Measurements from ENCODE around the gene ADGRG6.
"Not testable (repeated sequence)": the region's sequence is repeated elsewhere in the genome, so short reads cannot be mapped to it uniquely, and the experiment has no call there.

ADGRG6 gene

GRCh38 chr6:142301651-142302391, at the start of gene ADGRG6:
TSS of gene ADGRG6 (plus strand) at chr6:142302007. CDS start at chr6:142302330, 323 bp downstream.
- peak; percentile 56 for DNase-seq (ENCODE audit: low spot score)

GRCh38 chr6:142254513-142254912, 47.3 kb upstream of the ADGRG6 start:
- no peak for DNase-seq (ENCODE audit: low spot score)

GRCh38 chr6:142255785-142256184, 46.0 kb upstream of the ADGRG6 start:
- DNase-seq (ENCODE audit: low spot score), result no peak

- DNase-seq (ENCODE audit: low spot score), result no peak
These were observed 43.5 kb upstream of the ADGRG6 start for GRCh38 chr6:142258305-142258704.

GRCh38 chr6:142258757-142259156, 43.0 kb upstream of the ADGRG6 start:
- DNase-seq (ENCODE audit: low spot score), result no peak

GRCh38 chr6:142260748-142261147, 41.1 kb upstream of the ADGRG6 start:
- no peak for DNase-seq (ENCODE audit: low spot score)

- no peak for DNase-seq (ENCODE audit: low spot score)
These were observed 39.6 kb upstream of the ADGRG6 start for GRCh38 chr6:142262231-142262630.

GRCh38 chr6:142265476-142265875, 36.3 kb upstream of the ADGRG6 start:
- no peak for DNase-seq (ENCODE audit: low spot score)

- DNase-seq (ENCODE audit: low spot score), result no peak
These were observed 35.7 kb upstream of the ADGRG6 start for GRCh38 chr6:142266060-142266459.

- DNase-seq (ENCODE audit: low spot score), result no peak
These were observed 30.3 kb upstream of the ADGRG6 start for GRCh38 chr6:142271476-142271875.

GRCh38 chr6:142274656-142275055, 27.2 kb upstream of the ADGRG6 start:
- DNase-seq (ENCODE audit: low spot score), result no peak

- no peak for DNase-seq (ENCODE audit: low spot score)
These were observed 26.4 kb upstream of the ADGRG6 start for GRCh38 chr6:142275236-142276006.

- no peak for DNase-seq (ENCODE audit: low spot score)
These were observed 25.6 kb upstream of the ADGRG6 start for GRCh38 chr6:142276256-142276655.

- no peak for DNase-seq (ENCODE audit: low spot score)
These were observed 22.2 kb upstream of the ADGRG6 start for GRCh38 chr6:142279350-142280180.

GRCh38 chr6:142280265-142280664, 21.5 kb upstream of the ADGRG6 start:
- DNase-seq (ENCODE audit: low spot score), result no peak

- no peak for DNase-seq (ENCODE audit: low spot score)
These were observed 20.9 kb upstream of the ADGRG6 start for GRCh38 chr6:142280927-142281326.

GRCh38 chr6:142283138-142283537, 18.7 kb upstream of the ADGRG6 start:
- DNase-seq (ENCODE audit: low spot score), result not testable (repeated sequence)

GRCh38 chr6:142284419-142284818, 17.4 kb upstream of the ADGRG6 start:
- no peak for DNase-seq (ENCODE audit: low spot score)

- DNase-seq (ENCODE audit: low spot score), result no peak
These were observed 16.3 kb upstream of the ADGRG6 start for GRCh38 chr6:142285235-142286087.

- no peak for DNase-seq (ENCODE audit: low spot score)
These were observed 15.8 kb upstream of the ADGRG6 start for GRCh38 chr6:142286088-142286409.

- no peak for DNase-seq (ENCODE audit: low spot score)
These were observed 12.1 kb upstream of the ADGRG6 start for GRCh38 chr6:142289687-142290086.

- no peak for DNase-seq (ENCODE audit: low spot score)
These were observed 11.0 kb upstream of the ADGRG6 start for GRCh38 chr6:142290851-142291250.
